ENCODE measurements around the gene DLX3.

- TF ChIP-seq, protein P1, sequence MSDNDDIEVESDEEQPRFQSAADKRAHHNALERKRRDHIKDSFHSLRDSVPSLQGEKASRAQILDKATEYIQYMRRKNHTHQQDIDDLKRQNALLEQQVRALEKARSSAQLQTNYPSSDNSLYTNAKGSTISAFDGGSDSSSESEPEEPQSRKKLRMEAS (IDR thresholded peaks at IDR 0.05) = no peak
- TF ChIP-seq, protein P2, sequence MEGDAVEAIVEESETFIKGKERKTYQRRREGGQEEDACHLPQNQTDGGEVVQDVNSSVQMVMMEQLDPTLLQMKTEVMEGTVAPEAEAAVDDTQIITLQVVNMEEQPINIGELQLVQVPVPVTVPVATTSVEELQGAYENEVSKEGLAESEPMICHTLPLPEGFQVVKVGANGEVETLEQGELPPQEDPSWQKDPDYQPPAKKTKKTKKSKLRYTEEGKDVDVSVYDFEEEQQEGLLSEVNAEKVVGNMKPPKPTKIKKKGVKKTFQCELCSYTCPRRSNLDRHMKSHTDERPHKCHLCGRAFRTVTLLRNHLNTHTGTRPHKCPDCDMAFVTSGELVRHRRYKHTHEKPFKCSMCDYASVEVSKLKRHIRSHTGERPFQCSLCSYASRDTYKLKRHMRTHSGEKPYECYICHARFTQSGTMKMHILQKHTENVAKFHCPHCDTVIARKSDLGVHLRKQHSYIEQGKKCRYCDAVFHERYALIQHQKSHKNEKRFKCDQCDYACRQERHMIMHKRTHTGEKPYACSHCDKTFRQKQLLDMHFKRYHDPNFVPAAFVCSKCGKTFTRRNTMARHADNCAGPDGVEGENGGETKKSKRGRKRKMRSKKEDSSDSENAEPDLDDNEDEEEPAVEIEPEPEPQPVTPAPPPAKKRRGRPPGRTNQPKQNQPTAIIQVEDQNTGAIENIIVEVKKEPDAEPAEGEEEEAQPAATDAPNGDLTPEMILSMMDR (IDR thresholded peaks at IDR 0.05; ENCODE audit: low read depth, low read length, missing input control) = no peak
- TF ChIP-seq RAD21 (IDR thresholded peaks at IDR 0.05) (no peak), YY1 (IDR thresholded peaks at IDR 0.05) (no peak), SP1 (IDR thresholded peaks at IDR 0.05) (no peak), EGR1 (IDR thresholded peaks at IDR 0.05; ENCODE audit: low read depth in 2 of 2) (no peak), RXRA (IDR thresholded peaks at IDR 0.05) (no peak), GABPA (IDR thresholded peaks at IDR 0.05 in 1 of 2, conservative IDR thresholded peaks at IDR 0.05 in 1 of 2) (no peak), FOXA2 (IDR thresholded peaks at IDR 0.05) (no peak), JUND (IDR thresholded peaks at IDR 0.05) (no peak)
- TF ChIP-seq, protein P3, sequence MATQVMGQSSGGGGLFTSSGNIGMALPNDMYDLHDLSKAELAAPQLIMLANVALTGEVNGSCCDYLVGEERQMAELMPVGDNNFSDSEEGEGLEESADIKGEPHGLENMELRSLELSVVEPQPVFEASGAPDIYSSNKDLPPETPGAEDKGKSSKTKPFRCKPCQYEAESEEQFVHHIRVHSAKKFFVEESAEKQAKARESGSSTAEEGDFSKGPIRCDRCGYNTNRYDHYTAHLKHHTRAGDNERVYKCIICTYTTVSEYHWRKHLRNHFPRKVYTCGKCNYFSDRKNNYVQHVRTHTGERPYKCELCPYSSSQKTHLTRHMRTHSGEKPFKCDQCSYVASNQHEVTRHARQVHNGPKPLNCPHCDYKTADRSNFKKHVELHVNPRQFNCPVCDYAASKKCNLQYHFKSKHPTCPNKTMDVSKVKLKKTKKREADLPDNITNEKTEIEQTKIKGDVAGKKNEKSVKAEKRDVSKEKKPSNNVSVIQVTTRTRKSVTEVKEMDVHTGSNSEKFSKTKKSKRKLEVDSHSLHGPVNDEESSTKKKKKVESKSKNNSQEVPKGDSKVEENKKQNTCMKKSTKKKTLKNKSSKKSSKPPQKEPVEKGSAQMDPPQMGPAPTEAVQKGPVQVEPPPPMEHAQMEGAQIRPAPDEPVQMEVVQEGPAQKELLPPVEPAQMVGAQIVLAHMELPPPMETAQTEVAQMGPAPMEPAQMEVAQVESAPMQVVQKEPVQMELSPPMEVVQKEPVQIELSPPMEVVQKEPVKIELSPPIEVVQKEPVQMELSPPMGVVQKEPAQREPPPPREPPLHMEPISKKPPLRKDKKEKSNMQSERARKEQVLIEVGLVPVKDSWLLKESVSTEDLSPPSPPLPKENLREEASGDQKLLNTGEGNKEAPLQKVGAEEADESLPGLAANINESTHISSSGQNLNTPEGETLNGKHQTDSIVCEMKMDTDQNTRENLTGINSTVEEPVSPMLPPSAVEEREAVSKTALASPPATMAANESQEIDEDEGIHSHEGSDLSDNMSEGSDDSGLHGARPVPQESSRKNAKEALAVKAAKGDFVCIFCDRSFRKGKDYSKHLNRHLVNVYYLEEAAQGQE (IDR thresholded peaks at IDR 0.05) = no peak
These were observed 48.5 kb upstream of the DLX3 start for GRCh38 chr17:50043290-50044148.
